Inflammatory macrophage treated with lipopolysaccharide for 4 hours (primary cell): ENCODE data around the gene CDC23.
"Not testable (repeated sequence)": the region's sequence is repeated elsewhere in the genome, so short reads cannot be mapped to it uniquely, and the experiment has no call there.

Experiments used
- DNase-seq: peaks from one replicate; pipeline ENCODE4 v3.0.0-alpha.2; 2020

Gene CDC23

GRCh38 chr5:138213161-138214029 lies at the start of gene CDC23:
TSS of gene CDC23 (minus strand) at chr5:138213323. CDS start at chr5:138213312, 11 bp downstream.
- DNase-seq = peak; percentile 99

GRCh38 chr5:138258704-138259292 lies 45.7 kb upstream of the CDC23 start:
- no peak for DNase-seq

- no peak for DNase-seq
Measured at GRCh38 chr5:138257583-138257982, 44.5 kb upstream of the CDC23 start.

GRCh38 chr5:138252944-138253343 lies 39.8 kb upstream of the CDC23 start:
- DNase-seq = no peak

- not testable (repeated sequence) for DNase-seq
Measured at GRCh38 chr5:138247800-138248199, 34.7 kb upstream of the CDC23 start.

- DNase-seq = no peak
Measured at GRCh38 chr5:138246822-138247221, 33.7 kb upstream of the CDC23 start.

GRCh38 chr5:138246334-138246733 lies 33.2 kb upstream of the CDC23 start:
- DNase-seq = no peak

- DNase-seq = no peak
Measured at GRCh38 chr5:138245717-138246116, 32.6 kb upstream of the CDC23 start.

GRCh38 chr5:138243794-138244193 lies 30.7 kb upstream of the CDC23 start:
- no peak for DNase-seq

- no peak for DNase-seq
Measured at GRCh38 chr5:138241688-138242571, 28.8 kb upstream of the CDC23 start.

- peak; percentile 16 for DNase-seq
Measured at GRCh38 chr5:138240650-138241385, 27.7 kb upstream of the CDC23 start.

- DNase-seq = no peak
Measured at GRCh38 chr5:138238034-138238433, 24.9 kb upstream of the CDC23 start.

GRCh38 chr5:138234651-138235050 lies 21.5 kb upstream of the CDC23 start:
- no peak for DNase-seq

GRCh38 chr5:138233280-138233679 lies 20.2 kb upstream of the CDC23 start:
- DNase-seq = no peak

GRCh38 chr5:138230981-138231589 lies 18.0 kb upstream of the CDC23 start:
- DNase-seq = no peak

GRCh38 chr5:138230261-138230660 lies 17.1 kb upstream of the CDC23 start:
- no peak for DNase-seq

- DNase-seq = no peak
Measured at GRCh38 chr5:138229387-138229786, 16.3 kb upstream of the CDC23 start.

GRCh38 chr5:138226910-138227309 lies 13.8 kb upstream of the CDC23 start:
- DNase-seq = peak; percentile 22

GRCh38 chr5:138224712-138225111 lies 11.6 kb upstream of the CDC23 start:
- no peak for DNase-seq

- no peak for DNase-seq
Measured at GRCh38 chr5:138223532-138223931, 10.4 kb upstream of the CDC23 start.

GRCh38 chr5:138216799-138217198 lies 3.7 kb upstream of the CDC23 start:
- DNase-seq = no peak

GRCh38 chr5:138212828-138213160 lies 329 bp downstream of the CDC23 start:
- peak; percentile 3 for DNase-seq
